Measurements from ENCODE around the gene ARHGEF1. TPM values are rescaled to one million over a fixed set of nuclear protein-coding genes. Genes with fewer than 3 reads are reported as not detected.

Gene ARHGEF1
- total RNA-seq, 4 donors from 2014 or later = 34.1 to 106 (median 53.9) TPM

GRCh38 chr19:41845051-41845590, 37.9 kb upstream of the ARHGEF1 start:
- TF ChIP-seq CTCF (IDR thresholded peaks at IDR 0.05; ENCODE audit: low read depth) = no peak

GRCh38 chr19:41847351-41848105, 35.5 kb upstream of the ARHGEF1 start:
- no peak for TF ChIP-seq CTCF (IDR thresholded peaks at IDR 0.05; ENCODE audit: low read depth)

GRCh38 chr19:41848666-41849065, 34.3 kb upstream of the ARHGEF1 start:
- no peak for TF ChIP-seq CTCF (IDR thresholded peaks at IDR 0.05; ENCODE audit: low read depth)

- TF ChIP-seq CTCF (IDR thresholded peaks at IDR 0.05; ENCODE audit: low read depth) = no peak
Measured at GRCh38 chr19:41849067-41849466, 33.9 kb upstream of the ARHGEF1 start.

- TF ChIP-seq CTCF (IDR thresholded peaks at IDR 0.05; ENCODE audit: low read depth) = no peak
Measured at GRCh38 chr19:41850381-41850780, 32.6 kb upstream of the ARHGEF1 start.

- TF ChIP-seq CTCF (IDR thresholded peaks at IDR 0.05; ENCODE audit: low read depth) = no peak
Measured at GRCh38 chr19:41851456-41851855, 31.5 kb upstream of the ARHGEF1 start.

- no peak for TF ChIP-seq CTCF (IDR thresholded peaks at IDR 0.05; ENCODE audit: low read depth)
Measured at GRCh38 chr19:41853344-41853743, 29.6 kb upstream of the ARHGEF1 start.
